Upper lobe of right lung (tissue), 1 donor: ENCODE measurements around the gene B2M. TPM values are rescaled to one million over a fixed set of nuclear protein-coding genes. Genes with fewer than 3 reads are reported as not detected.

Experiments
- ATAC-seq: fragments of 200-7000 bp; cut with Tn5 transposase; one replicate; pipeline ENCODE4 v1.9.1; 2020; ENCODE audit warnings: mild to moderate bottlenecking, moderate library complexity
- DNase-seq: peaks from one replicate; pipeline ENCODE4 v3.0.0-alpha.2; 2020
- H3K27ac ChIP-seq: fragments of 200-600 bp; one replicate; pipeline ENCODE4 v1.8.0; 2022
- H3K27me3 ChIP-seq: fragments of 200-600 bp; one replicate; pipeline ENCODE4 v1.8.0; 2022; ENCODE audit warnings: mild to moderate bottlenecking
- H3K36me3 ChIP-seq: fragments of 200-600 bp; one replicate; pipeline ENCODE4 v1.8.0; 2022
- H3K4me1 ChIP-seq: fragments of 200-600 bp; one replicate; pipeline ENCODE4 v1.8.0; 2022
- H3K4me3 ChIP-seq: fragments of 200-600 bp; one replicate; pipeline ENCODE4 v1.8.0; 2022; ENCODE audit warnings: mild to moderate bottlenecking
- H3K9me3 ChIP-seq: fragments of 200-600 bp; one replicate; pipeline ENCODE4 v1.8.0; 2022
- intact Hi-C: fragments of 100-400 bp; cut with DNase I; formaldehyde crosslinking; loops from one replicate; pipeline ENCODE4 v1.11.0; 2022
- long read RNA-seq: library from polyadenylated mRNA; unstranded; transcript quantifications from one replicate; pipeline ENCODE4 v2.0.0, GENCODE V29; 2021
- total RNA-seq: library from RNA; stranded (reverse); fragmentation: NEBNext Ultra II Directional; extraction: Animal tissue kit (Norgen Biotek cat#: 25700); gene quantifications from one replicate; pipeline ENCODE4 v1.2.1, GENCODE V29; 2021
- TF ChIP-seq, protein P1 (sequence below): fragments of 200-600 bp; IDR thresholded peaks from one replicate; pipeline ENCODE4 v1.8.0; 2022; ENCODE audit warnings: antibody characterized with exemption
- donor health status: DM: no; HTN: yes; CAD: no; lungs with severe emphysema.

The B2M gene
- total RNA-seq, result 4,033 TPM
- long read RNA-seq, transcript B2M-214 (1 exons, 2,403 nt), result minor isoform, 7 of 3,110 reads
- long read RNA-seq, transcript B2M-213 (1 exons, 2,329 nt), result minor isoform, 90 of 3,110 reads
- long read RNA-seq, transcript B2M-204 (4 exons, 1,705 nt), result major isoform, 2,962 of 3,110 reads
- long read RNA-seq, transcript B2M-208 (3 exons, 1,081 nt), result minor isoform, 18 of 3,110 reads
- long read RNA-seq, partial matches to known transcripts, result 16 of 3,110 reads
- long read RNA-seq, other reads (novel, unspliced or antisense), result 15 of 3,110 reads

DNA sequence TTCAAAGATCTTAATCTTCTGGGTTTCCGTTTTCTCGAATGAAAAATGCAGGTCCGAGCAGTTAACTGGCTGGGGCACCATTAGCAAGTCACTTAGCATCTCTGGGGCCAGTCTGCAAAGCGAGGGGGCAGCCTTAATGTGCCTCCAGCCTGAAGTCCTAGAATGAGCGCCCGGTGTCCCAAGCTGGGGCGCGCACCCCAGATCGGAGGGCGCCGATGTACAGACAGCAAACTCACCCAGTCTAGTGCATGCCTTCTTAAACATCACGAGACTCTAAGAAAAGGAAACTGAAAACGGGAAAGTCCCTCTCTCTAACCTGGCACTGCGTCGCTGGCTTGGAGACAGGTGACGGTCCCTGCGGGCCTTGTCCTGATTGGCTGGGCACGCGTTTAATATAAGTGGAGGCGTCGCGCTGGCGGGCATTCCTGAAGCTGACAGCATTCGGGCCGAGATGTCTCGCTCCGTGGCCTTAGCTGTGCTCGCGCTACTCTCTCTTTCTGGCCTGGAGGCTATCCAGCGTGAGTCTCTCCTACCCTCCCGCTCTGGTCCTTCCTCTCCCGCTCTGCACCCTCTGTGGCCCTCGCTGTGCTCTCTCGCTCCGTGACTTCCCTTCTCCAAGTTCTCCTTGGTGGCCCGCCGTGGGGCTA is at the start of gene B2M, which contains the start of gene PATL2:
TSS of gene B2M (plus strand) at position 422 of the 647 bp plus-strand sequence. CDS start at position 452, 30 bp downstream.
TSS of gene PATL2 (minus strand) at position 228 of the 647 bp plus-strand sequence. CDS start 34,833 bp downstream, outside the sequence.
- Histone ChIP-seq H3K9me3 (no peaks in the 10 kb centered on the region), H3K27me3 (no peaks in the 10 kb centered on the region), H3K4me1 (peaks cover 40% of the 10 kb centered on the region), H3K36me3 (peaks cover 32% of the 10 kb centered on the region), H3K27ac (peak within 1 kb of the TSS; percentile 100), H3K4me3 (peak within 1 kb of the TSS; percentile 96)
- TF ChIP-seq, protein P1, sequence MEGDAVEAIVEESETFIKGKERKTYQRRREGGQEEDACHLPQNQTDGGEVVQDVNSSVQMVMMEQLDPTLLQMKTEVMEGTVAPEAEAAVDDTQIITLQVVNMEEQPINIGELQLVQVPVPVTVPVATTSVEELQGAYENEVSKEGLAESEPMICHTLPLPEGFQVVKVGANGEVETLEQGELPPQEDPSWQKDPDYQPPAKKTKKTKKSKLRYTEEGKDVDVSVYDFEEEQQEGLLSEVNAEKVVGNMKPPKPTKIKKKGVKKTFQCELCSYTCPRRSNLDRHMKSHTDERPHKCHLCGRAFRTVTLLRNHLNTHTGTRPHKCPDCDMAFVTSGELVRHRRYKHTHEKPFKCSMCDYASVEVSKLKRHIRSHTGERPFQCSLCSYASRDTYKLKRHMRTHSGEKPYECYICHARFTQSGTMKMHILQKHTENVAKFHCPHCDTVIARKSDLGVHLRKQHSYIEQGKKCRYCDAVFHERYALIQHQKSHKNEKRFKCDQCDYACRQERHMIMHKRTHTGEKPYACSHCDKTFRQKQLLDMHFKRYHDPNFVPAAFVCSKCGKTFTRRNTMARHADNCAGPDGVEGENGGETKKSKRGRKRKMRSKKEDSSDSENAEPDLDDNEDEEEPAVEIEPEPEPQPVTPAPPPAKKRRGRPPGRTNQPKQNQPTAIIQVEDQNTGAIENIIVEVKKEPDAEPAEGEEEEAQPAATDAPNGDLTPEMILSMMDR, result no peak
- peak; percentile 93 for ATAC-seq
- intact Hi-C loops, result loop anchor here (10.0 kb wide), 1 partner anchor 46 kb away; the partner anchor contains the start of gene SPG11
- DNase-seq, result peak; percentile 97

DNA sequence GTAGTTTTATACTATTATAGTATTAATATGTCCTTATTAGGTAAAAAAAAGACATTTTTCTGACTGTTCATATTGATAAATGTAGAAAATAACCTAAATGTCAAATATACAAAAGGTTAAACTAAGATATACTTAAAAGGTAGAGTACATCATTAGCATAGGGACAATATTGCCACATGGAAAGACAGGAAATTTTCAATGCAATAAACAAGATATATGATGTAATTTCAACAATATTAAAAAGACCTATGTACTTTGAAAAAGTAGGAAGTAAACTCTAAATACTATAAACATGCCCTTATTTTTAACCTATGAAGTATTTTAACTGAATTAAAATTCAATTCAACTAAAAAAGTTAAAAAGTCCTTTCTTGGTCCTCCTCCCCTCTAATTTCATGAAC is 49.7 kb upstream of the B2M start:
- H3K4me1 ChIP-seq, result peaks cover 24% of the 10 kb centered on the region
- no peak for DNase-seq
- H3K9me3 ChIP-seq, result no peaks in the 10 kb centered on the region
- intact Hi-C loops, result loop anchor here (10.0 kb wide), 1 partner anchor 53 kb away; the partner anchor contains the start of genes B2M and PATL2
- H3K27ac ChIP-seq, result peak overlapping the region; percentile 99
- no peak for ATAC-seq
- TF ChIP-seq, protein P1, result no peak
- no peaks in the 10 kb centered on the region for H3K27me3 ChIP-seq
- H3K4me3 ChIP-seq, result peak overlapping the region; percentile 91
- peaks cover 32% of the 10 kb centered on the region for H3K36me3 ChIP-seq

DNA sequence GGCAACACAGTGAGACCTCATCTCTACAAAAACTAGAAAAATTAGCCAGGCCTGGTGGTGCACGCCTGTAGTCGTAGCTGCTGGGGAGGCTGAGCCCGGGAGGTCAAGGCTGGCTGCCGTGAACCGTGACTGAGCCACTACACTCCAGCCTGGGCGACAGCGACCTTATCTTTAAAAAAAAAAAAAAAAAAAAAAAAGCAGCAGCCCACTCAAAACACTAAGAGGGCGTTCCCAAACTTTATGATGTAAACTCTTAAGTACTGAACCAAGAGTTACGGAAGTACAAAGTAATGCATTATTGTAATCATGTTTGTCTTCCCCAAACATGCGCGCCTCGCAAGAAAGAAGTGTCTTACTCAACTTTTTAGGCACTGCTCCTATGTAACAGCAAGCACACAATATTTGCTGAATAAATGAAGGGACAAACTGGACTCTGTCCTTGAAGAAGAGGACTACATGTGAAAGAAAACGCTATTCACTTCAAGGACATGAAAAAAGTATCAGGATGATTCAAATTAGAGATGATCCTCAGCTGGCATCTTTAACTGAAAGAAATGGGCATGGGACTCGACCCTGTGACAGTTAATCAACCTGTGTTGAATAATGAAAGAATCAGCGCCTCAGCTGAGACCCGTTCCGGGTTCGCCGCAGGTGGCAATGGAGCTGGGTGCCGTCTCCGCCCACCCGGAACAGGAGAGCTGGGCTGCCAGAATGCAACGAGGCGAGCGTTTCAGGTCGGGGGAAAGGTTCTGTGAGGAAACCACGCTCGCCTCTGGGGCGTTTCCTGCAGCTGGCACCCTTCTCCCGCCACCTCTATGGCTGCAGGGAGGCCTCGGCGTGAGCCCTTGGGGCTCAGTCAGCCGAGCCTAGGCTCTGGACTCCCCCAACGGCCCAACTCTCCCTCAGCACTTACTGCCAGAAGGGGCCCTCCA is 48.6 kb upstream of the B2M start:
- ATAC-seq, result peak; percentile 66
- Histone ChIP-seq H3K4me3 (peak overlapping the region; percentile 91), H3K27me3 (no peaks in the 10 kb centered on the region), H3K36me3 (peaks cover 21% of the 10 kb centered on the region), H3K9me3 (no peaks in the 10 kb centered on the region), H3K27ac (peak overlapping the region; percentile 99), H3K4me1 (peaks cover 24% of the 10 kb centered on the region)
- intact Hi-C loops, result loop anchor here (10.0 kb wide), 1 partner anchor 52 kb away; the partner anchor contains the start of genes B2M and PATL2
- DNase-seq, result peak; percentile 88
- TF ChIP-seq, protein P1, result no peak

DNA sequence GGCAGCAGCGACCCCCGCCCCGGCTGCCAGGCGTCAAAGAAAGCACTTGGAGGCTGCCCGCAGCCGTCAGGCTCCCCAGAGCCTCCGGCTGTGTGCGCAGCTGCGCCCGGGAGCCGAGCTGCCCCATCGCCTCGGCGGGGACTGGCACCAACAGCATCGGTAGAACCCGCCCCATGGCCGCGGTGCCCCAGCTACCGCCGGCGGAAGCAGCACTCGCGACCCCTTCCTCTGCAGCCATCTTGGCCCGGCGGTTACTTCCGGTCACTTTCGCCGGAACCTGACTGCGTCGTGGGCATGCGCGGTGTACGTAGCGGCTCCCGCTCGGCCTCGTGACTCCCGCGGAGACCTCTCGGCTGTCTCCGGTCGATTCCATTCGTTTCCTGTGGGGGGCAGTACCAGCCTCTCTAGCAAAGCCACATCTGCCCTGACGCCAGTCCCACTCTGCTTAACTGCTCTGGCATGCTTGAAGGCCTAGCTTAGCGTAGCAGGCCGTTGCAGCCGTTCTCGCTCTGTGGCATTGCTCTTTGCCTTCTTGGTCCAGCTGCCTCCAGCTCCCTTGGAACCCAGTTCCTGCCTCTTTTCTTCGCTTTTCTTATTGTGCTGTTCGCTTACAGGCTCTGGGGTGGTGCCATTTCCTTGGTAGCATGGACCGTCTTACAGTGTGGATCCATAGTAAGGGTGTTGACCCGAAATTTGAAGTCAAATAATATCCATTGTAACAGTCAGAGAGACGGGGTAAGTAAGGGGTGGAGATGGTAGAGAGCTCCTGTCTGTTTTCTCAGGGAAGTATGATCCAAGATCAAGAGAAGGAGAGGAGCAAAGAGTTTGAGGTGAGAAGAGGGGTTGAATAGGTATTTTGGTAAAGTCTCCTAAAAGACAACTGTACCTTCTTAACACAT is 47.7 kb upstream of the B2M start, which contains the start of gene SPG11:
TSS of gene SPG11 (minus strand) at position 253 of the 899 bp plus-strand sequence. CDS start at position 238, 15 bp downstream.
- Histone ChIP-seq H3K4me3 (peak within 1 kb of the TSS; percentile 91), H3K4me1 (peaks cover 24% of the 10 kb centered on the region), H3K36me3 (peaks cover 12% of the 10 kb centered on the region), H3K27ac (peak within 1 kb of the TSS; percentile 99), H3K9me3 (no peaks in the 10 kb centered on the region), H3K27me3 (no peaks in the 10 kb centered on the region)
- intact Hi-C loops, result loop anchor here (10.0 kb wide), 1 partner anchor 51 kb away; the partner anchor contains the start of genes B2M and PATL2
- ATAC-seq, result peak; percentile 98
- peak; percentile 99 for DNase-seq
- TF ChIP-seq, protein P1, result peak; percentile 93
